ENCODE results near the gene LTC4S. TPM values are rescaled to one million over a fixed set of nuclear protein-coding genes. Genes with fewer than 3 reads are reported as not detected.

LTC4S gene
- total RNA-seq, 2 donors from 2014 or later, result 5.3 to 5.4 TPM

DNA sequence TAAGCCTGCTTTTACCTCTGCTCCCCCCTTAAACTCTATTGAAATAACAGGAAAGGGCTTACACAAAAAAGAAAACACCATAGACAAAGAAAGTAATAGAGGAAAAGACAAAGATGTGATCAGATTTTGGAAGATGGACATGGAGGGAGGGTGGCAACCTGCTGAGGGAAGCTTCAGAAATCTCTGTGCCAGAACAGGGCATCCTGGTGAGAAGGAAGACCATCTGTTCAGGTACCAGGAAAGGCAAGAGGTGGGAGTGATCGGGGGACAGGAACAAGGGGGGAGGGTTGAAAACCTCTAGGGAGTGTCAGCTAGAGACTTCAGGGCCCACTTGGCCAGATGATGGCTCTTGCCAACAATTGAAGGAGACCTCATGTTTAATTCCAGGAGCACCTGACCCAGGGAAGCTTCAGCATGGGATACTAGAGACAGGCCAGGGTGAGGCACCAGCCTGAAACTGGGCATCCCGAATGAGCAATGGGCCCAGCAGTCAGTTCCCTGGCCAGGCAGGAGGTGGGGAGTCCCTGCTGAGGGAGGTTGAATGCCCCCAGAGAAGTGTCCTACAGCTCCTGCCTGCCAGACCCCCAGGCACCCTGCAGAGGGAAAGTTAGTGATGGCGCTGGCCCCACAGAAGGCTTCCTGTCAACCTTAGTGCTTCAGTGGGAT is 35.1 kb downstream of the LTC4S start:
- H3K27ac ChIP-seq, result no peak overlapping the region
- no peak for TF ChIP-seq CTCF (IDR thresholded peaks at IDR 0.05)
- peaks cover 30% of the 10 kb centered on the region for H3K4me1 ChIP-seq
- DNase-seq, result no peak
- H3K36me3 ChIP-seq, result peaks cover 34% of the 10 kb centered on the region
- no peaks in the 10 kb centered on the region for H3K9me3 ChIP-seq
- no peaks in the 10 kb centered on the region for H3K27me3 ChIP-seq
- H3K9ac ChIP-seq (ENCODE audit: low read depth in 2 of 2, low read length in 2 of 2), result no peak overlapping the region
- intact Hi-C loops (cut with DNase I), result no loop called here
- H3K4me3 ChIP-seq, result no peak overlapping the region

DNA sequence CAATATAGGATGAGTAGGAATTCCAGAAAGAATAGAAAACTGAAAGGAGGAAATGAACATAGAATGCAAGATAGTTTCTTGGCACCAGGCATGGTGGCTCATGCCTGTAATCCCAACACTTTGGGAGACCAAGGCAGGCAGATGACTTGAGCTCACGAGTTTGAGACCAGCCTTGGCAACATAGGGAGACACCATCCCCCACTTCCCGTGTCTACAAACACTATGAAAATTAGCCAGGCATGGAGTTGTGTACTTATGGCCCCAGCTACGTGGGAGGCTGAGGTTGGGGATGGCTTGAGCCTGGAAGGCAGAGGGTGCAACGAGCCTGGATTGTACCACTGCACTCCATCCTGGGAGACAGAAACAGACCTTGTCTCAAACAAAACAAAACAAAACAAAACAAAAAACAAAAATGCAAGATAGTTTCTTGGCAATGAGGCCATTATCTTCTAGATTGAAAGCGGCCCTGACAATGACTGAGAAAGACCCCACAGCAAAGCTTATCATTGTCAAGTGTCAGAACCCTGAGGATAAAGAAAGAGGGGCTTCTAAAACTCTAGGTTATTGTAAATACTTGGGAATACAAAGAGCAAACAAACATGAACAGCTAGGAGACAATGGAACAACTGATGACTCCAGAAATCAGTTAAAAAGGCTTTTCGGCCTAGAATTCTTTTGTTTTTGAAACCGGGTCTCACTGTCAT is 36.1 kb downstream of the LTC4S start:
- peaks cover 29% of the 10 kb centered on the region for H3K36me3 ChIP-seq
- no peak overlapping the region for H3K27ac ChIP-seq
- no peak overlapping the region for H3K4me3 ChIP-seq
- H3K9me3 ChIP-seq, result no peaks in the 10 kb centered on the region
- TF ChIP-seq CTCF (IDR thresholded peaks at IDR 0.05), result no peak
- H3K9ac ChIP-seq (ENCODE audit: low read depth in 2 of 2, low read length in 2 of 2), result no peak overlapping the region
- intact Hi-C loops (cut with DNase I), result no loop called here
- peaks cover 20% of the 10 kb centered on the region for H3K4me1 ChIP-seq
- no peaks in the 10 kb centered on the region for H3K27me3 ChIP-seq
- DNase-seq, result no peak

DNA sequence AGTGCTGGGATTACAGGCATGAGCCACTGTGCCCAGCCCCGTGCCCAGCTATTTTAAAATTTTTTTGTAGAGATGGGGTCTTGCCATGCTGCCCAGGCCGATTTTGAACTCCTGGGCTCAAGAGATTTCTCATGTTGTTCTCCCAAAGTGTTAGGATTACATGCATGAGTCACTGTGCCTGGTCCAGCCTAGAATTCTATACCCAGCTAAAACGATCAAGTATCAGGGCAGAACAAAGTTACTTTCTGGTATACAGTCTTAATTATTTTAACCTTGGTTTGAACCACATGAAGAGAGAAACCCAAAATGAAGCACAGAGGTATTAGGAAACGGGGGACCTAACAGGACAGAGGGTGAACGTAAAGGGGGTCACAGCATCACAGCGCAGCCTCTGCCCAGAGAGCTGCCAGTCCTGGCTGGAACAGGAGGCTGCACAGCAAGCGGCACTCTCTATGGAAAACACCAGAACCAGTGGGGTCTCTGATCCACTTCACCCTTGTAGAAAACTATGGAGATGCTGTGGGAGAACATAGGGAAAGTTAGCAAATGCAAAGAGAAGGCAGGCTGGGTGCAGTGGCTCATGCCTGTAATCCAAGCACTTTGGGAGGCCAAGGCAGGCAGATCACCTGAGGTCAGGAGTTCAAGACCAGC is 37.2 kb downstream of the LTC4S start:
- Histone ChIP-seq H3K36me3 (peaks cover 29% of the 10 kb centered on the region), H3K9me3 (no peaks in the 10 kb centered on the region), H3K9ac (ENCODE audit: low read depth in 2 of 2, low read length in 2 of 2) (no peak overlapping the region), H3K4me1 (peaks cover 13% of the 10 kb centered on the region), H3K27ac (no peak overlapping the region), H3K4me3 (no peak overlapping the region), H3K27me3 (no peaks in the 10 kb centered on the region)
- no peak for TF ChIP-seq CTCF (IDR thresholded peaks at IDR 0.05)
- intact Hi-C loops (cut with DNase I), result no loop called here
- no peak for DNase-seq

DNA sequence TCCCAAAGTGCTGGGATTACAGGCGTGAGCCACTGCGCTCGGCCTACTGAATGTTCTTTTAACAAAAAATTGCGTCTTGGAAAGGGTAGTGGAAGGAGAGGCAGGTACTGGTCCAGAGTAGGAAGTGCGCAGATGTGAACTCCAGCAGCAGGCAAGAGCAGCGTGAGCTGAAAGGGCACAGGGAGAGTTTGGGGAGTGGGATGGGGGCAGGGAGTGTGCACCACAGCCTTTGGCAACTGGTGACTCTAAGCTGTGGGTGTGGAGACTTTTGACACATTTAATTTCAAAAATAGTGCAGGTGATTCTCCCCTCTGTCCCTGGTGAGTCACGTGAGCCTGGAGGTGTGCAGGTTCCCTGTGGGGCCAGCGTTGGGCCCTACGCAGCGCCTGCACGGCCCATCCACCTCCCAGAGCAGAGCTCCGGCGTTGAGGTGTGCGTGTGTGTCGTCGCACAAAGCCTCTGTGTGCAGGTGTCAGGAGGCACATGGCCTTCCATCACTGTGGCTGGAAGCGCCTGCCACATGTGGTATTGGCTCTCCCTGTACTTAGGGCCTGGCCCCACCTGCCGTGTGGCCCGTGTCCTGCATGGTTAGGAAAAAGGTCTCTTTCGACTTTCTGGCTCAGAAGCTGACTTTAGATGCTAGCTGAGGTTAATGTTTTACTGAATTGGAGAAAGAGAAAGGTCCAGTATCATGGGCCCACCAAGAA is 38.4 kb downstream of the LTC4S start:
- DNase-seq, result no peak
- peaks cover 23% of the 10 kb centered on the region for H3K36me3 ChIP-seq
- intact Hi-C loops (cut with DNase I), result no loop called here

More for the DNA sequence above, 38.4 kb downstream of the LTC4S start:
- H3K4me3 ChIP-seq, result no peak overlapping the region
- no peak overlapping the region for H3K9ac ChIP-seq (ENCODE audit: low read depth in 2 of 2, low read length in 2 of 2)
- no peaks in the 10 kb centered on the region for H3K27me3 ChIP-seq
- no peak for TF ChIP-seq CTCF (IDR thresholded peaks at IDR 0.05)
- no peak overlapping the region for H3K27ac ChIP-seq
- H3K4me1 ChIP-seq, result peaks cover 4% of the 10 kb centered on the region
- H3K9me3 ChIP-seq, result no peaks in the 10 kb centered on the region

Measured in colonic mucosa (tissue), 4 donors.